Peyer's patch (tissue), 4 donors: ENCODE results near the gene TRAF3IP3. TPM values are rescaled to one million over a fixed set of nuclear protein-coding genes. Genes with fewer than 3 reads are reported as not detected.
A peak's percentile ranks its signal among the peaks of the same experiment; 100 is the strongest.

Source experiments
- DNase-seq, 3 donors: peaks; one replicate each; pipeline ENCODE4 v3.0.0-alpha.2; 2017 to 2019
- H3K27ac ChIP-seq, 4 donors: fragments of 200-600 bp; sonication (generic); one replicate each; pipeline ENCODE4 v1.5.1; 2016 to 2019
- H3K27me3 ChIP-seq, 2 donors: fragments of 200-600 bp; sonication (generic); one replicate each; pipeline ENCODE4 v1.5.1; 2019
- H3K36me3 ChIP-seq, 3 donors: fragments of 200-600 bp; sonication (generic); one replicate each; pipeline ENCODE4 v1.5.1; 2016 to 2019
- H3K4me1 ChIP-seq, 4 donors: fragments of 200-600 bp; sonication (generic); one replicate each; pipeline ENCODE4 v1.5.1; 2016 to 2019
- H3K4me3 ChIP-seq, 4 donors: fragments of 200-600 bp; sonication (generic); 1 replicate in 3 of 4; 2 replicates in 1 of 4; pipeline ENCODE4 v1.5.1; 2016 to 2019; ENCODE audit warnings: mild to moderate bottlenecking in 1 of 4
- H3K9me3 ChIP-seq, 4 donors: fragments of 200-600 bp; sonication (generic); one replicate each; pipeline ENCODE4 v1.5.1; 2016 to 2019; ENCODE audit warnings: mild to moderate bottlenecking in 1 of 4
- CTCF ChIP-seq, 6 experiments: fragments of 450-650 bp in 4 of 6; fragments of 200-600 bp in 2 of 6; sonication (generic) in 1 of 6; IDR thresholded peaks; one replicate each; pipeline ENCODE4 v1.5.1; 2017 to 2019; ENCODE audit warnings: antibody characterized with exemption in 6 of 6, mild to moderate bottlenecking in 3 of 6, moderate library complexity in 1 of 6
- POLR2A ChIP-seq, 2 donors: fragments of 450-650 bp; IDR thresholded peaks; one replicate each; pipeline ENCODE4 v1.5.1; 2017; ENCODE audit warnings: antibody characterized with exemption in 2 of 2, mild to moderate bottlenecking in 2 of 2, moderate library complexity in 2 of 2
- total RNA-seq, 4 donors: library from RNA; depleted of rRNA; stranded (reverse); fragments of >200 nt; gene quantifications; one replicate each; pipeline ENCODE4 v1.1.0, GENCODE V29; 2016

TRAF3IP3 gene
- total RNA-seq, 4 donors from 2014 or later = 7.4 to 102 (median 10.8) TPM

- Histone ChIP-seq H3K4me3 (no peak overlapping the region), H3K27ac (peak overlapping the region in 1 of 4 donors; percentile 48), H3K27me3 (no peaks in the 10 kb centered on the region), H3K9me3 (no peaks in the 10 kb centered on the region), H3K4me1 (peaks cover 0 to 8% (median 0%) of the 10 kb centered on the region in 4 donors), H3K36me3 (no peaks in the 10 kb centered on the region)
- TF ChIP-seq CTCF (IDR thresholded peaks at IDR 0.05) (no peak), POLR2A (IDR thresholded peaks at IDR 0.05) (no peak)
- DNase-seq = no peak
Observed at GRCh38 chr1:209774592-209774991, 18.7 kb downstream of the TRAF3IP3 start.

GRCh38 chr1:209775678-209776077 is 19.8 kb downstream of the TRAF3IP3 start:
- Histone ChIP-seq H3K4me1 (peaks cover 0 to 6% (median 0%) of the 10 kb centered on the region in 4 donors), H3K27me3 (no peaks in the 10 kb centered on the region), H3K9me3 (no peaks in the 10 kb centered on the region), H3K27ac (peak overlapping the region in 1 of 4 donors; percentile 48), H3K36me3 (no peaks in the 10 kb centered on the region), H3K4me3 (no peak overlapping the region)
- no peak for DNase-seq
- no peak for TF ChIP-seq POLR2A (IDR thresholded peaks at IDR 0.05)

- DNase-seq = no peak
- Histone ChIP-seq H3K36me3 (no peaks in the 10 kb centered on the region), H3K9me3 (no peaks in the 10 kb centered on the region)
Observed at GRCh38 chr1:209777587-209777986, 21.7 kb downstream of the TRAF3IP3 start.

GRCh38 chr1:209778102-209778501 is 22.2 kb downstream of the TRAF3IP3 start:
- Histone ChIP-seq H3K36me3 (no peaks in the 10 kb centered on the region), H3K27ac (no peak overlapping the region)
- no peak for TF ChIP-seq CTCF (IDR thresholded peaks at IDR 0.05)
- no peak for TF ChIP-seq POLR2A (IDR thresholded peaks at IDR 0.05)

More at GRCh38 chr1:209777587-209777986, 21.7 kb downstream of the TRAF3IP3 start:
- Histone ChIP-seq H3K27ac (no peak overlapping the region), H3K27me3 (no peaks in the 10 kb centered on the region), H3K4me3 (no peak overlapping the region), H3K4me1 (no peaks in the 10 kb centered on the region)
- TF ChIP-seq CTCF (IDR thresholded peaks at IDR 0.05) = no peak
- no peak for TF ChIP-seq POLR2A (IDR thresholded peaks at IDR 0.05)

GRCh38 chr1:209780268-209780667 is 24.4 kb downstream of the TRAF3IP3 start:
- DNase-seq = no peak
- H3K27me3 ChIP-seq = no peaks in the 10 kb centered on the region
- H3K36me3 ChIP-seq = no peaks in the 10 kb centered on the region
- no peak overlapping the region for H3K4me3 ChIP-seq
- H3K27ac ChIP-seq = peak overlapping the region in 1 of 4 donors; percentile 15
- no peak for TF ChIP-seq CTCF (IDR thresholded peaks at IDR 0.05)
- TF ChIP-seq POLR2A (IDR thresholded peaks at IDR 0.05) = no peak
- H3K4me1 ChIP-seq = peaks cover 0 to 13% (median 0%) of the 10 kb centered on the region in 4 donors
- no peaks in the 10 kb centered on the region for H3K9me3 ChIP-seq

More at GRCh38 chr1:209778102-209778501, 22.2 kb downstream of the TRAF3IP3 start:
- H3K4me1 ChIP-seq = peaks cover 0 to 4% (median 0%) of the 10 kb centered on the region in 4 donors
- H3K27me3 ChIP-seq = no peaks in the 10 kb centered on the region
- no peaks in the 10 kb centered on the region for H3K9me3 ChIP-seq
- H3K4me3 ChIP-seq = no peak overlapping the region
- no peak for DNase-seq

- Histone ChIP-seq H3K27ac (no peak overlapping the region), H3K9me3 (no peaks in the 10 kb centered on the region), H3K4me3 (peak overlapping the region in 2 of 4 donors; percentile 66 to 77), H3K4me1 (peaks cover 0 to 29% (median 0%) of the 10 kb centered on the region in 4 donors), H3K36me3 (peaks cover 0 to 2% (median 0%) of the 10 kb centered on the region in 3 donors), H3K27me3 (no peaks in the 10 kb centered on the region)
- no peak for DNase-seq
- TF ChIP-seq CTCF (IDR thresholded peaks at IDR 0.05) (no peak), POLR2A (IDR thresholded peaks at IDR 0.05) (no peak)
Observed at GRCh38 chr1:209783386-209783785, 27.5 kb downstream of the TRAF3IP3 start.
